GM18511 (cell line): ENCODE data around the gene DPP6.

Source experiments
- ATAC-seq: cut with Tn5 transposase; IDR thresholded peaks from one replicate; pipeline ENCODE4 v1.9.1; 2021; ENCODE audit warnings: mild to moderate bottlenecking, moderate library complexity; ENCODE audit not compliant: unreplicated experiment

Gene DPP6

GRCh38 chr7:154509192-154509591 is 457.0 kb downstream of the DPP6 start:
- ATAC-seq: no peak

DNA sequence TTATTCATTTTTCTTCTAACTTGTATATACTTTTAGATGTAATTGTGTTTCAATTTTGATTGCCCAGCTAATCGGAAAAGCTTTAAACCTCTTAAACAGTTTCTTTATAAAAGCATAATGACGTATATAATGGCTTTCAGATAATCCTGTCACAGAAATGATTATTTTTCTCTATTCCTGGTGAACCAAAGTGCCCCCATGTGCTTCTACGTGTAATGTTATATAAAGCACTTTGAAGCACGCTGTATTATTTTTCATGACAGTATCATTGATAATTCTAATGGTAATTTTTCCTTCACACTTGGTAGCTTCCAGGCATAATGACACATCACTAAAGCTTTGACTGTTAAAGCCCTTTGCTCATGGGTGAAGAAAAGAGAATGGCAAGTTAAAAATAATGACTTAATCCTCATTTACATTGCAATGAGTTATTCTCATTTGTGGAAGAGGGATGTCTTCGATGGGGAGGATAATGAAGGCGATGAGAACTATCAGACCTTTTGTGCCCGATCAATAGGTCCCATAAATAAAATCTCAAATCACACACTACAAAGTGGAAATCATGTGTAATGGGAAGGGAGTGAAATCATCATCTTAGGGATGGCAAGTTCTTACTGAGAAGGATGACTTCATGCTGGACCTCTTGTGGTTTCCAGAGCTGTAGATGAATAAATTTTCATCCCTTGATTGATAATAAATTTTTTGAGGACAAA is 460.1 kb downstream of the DPP6 start:
- ATAC-seq: no peak

DNA sequence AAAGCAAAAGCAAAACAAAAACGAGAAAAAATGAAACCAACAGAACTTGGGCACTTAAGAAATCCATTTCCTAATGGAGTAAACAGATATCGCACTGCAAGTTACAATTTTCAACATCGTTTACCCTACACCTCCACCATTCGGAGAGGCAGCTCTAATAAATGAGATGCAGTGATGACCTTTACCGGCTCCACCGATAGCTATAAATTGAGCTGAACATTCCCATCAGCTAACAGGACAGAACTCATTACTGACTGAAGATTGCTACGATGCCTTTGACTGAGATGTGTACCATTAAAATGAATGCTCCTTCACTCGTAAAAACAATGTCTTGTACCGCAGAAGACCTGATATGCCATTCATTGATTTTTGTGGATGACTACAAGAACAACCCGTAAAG is 465.6 kb downstream of the DPP6 start:
- no peak for ATAC-seq

- no peak for ATAC-seq
Measured at GRCh38 chr7:154519229-154519628, 467.0 kb downstream of the DPP6 start.

GRCh38 chr7:154530136-154530535 is 477.9 kb downstream of the DPP6 start:
- no peak for ATAC-seq

DNA sequence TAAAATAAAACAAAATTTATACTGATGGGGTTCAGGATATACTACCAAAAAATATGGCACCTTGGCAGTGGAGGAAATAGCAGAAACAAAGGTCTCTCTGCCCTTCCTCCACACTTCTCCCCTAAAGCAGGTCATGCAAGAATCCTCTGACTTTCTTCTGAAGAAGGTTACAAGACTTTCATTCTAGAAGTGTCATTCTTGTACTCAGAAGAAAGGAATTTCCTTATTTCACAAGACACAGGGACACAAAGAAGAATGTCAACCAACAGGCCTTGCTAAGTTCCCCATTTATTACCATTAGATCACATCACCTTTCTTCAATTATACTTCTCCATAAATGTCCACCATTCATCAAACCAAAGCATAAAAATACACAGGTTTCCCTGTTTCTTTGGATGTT is 480.6 kb downstream of the DPP6 start:
- ATAC-seq: no peak

DNA sequence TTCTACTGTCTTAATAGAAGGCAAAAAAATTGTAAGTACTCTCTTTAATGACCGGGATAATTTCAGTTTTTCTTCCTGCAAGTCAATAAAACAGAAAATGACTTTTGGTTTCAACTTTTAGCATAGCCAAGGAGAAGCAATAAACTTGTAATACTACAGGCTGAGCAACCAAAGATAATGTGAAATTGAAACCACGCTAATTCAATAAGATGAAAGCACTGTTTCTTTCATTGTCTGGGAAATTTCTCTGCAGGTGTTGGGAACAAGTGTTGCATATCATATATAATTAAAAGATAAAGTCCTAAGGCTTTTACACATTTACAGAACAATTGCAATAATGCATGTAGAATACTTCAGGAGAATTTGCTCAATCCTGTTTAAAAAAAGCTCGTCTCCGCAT is 488.4 kb downstream of the DPP6 start:
- no peak for ATAC-seq

DNA sequence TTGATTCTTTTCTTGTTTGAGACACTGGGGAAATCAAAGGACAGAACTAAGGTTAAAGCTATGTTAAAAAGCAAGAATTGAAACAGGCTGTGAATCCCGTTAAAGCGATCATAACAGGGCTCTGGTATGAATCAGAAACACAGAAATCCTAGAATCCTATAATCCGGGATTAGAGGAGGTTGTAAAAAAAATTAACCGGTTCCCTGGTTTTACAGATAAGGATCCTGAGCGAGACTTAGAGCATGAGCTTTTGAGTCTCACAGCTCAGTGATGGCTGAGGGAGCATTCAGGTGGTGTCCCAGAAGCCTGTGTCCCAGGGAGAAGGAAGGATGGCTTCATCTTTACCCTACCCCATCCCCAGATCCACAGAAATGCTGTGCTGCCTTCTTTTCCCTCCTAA is 489.4 kb downstream of the DPP6 start:
- no peak for ATAC-seq

DNA sequence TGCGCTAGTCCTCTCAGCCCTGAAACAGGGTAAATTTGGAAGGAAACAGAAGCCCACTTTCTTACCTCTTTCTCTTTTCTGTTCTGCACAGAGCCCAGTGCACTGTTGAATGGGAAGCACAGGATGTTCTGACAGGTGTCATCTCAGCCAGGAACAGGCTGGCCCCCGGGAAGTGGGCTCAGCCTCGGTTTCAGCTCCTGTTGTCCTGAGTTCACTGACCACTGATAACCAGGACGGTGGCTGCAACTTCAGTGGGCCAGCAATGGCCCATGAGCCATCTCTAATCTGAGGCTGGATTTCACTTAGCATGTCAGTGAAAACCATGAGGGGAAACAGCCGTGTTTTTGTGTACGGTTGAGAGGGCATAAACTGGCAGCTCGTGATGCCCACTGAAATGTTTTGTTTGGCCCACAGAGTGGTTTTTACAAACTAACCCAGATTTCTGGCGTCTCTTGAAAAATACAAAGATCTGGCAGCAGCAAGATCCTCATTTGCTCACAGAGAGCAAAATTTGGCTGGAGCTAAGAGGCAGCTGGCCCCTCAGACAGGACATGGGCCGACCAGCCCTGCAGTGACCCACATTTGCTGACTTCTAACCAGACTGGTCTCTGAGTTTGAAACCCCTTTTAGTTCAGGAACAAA is 494.9 kb downstream of the DPP6 start:
- no peak for ATAC-seq

DNA sequence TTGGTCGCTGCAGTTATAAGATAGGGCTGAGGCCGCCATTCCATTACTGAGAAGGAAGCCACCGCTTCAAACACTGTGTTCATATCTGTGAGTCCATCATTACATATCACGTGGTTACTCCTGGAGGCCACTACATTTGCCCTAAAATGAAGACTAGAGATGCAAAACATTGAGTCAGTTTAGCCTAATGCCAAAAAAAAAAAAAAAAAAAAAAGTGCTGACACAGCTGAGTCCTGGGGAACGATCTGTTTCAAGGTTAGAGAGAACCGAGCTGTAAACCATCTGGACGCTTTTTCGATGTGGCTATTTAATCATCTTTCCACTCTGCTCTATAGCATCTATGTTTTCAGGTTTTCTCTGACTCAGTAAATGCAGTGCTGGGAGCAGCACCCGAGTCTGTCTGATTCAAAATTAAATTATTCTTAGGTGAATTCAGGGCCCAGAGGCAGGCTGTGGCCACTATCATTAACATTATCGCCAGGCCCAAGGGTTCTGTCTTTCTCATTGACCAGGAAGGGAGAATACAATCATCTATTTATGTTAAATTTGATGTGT is 501.6 kb downstream of the DPP6 start:
- ATAC-seq: no peak

DNA sequence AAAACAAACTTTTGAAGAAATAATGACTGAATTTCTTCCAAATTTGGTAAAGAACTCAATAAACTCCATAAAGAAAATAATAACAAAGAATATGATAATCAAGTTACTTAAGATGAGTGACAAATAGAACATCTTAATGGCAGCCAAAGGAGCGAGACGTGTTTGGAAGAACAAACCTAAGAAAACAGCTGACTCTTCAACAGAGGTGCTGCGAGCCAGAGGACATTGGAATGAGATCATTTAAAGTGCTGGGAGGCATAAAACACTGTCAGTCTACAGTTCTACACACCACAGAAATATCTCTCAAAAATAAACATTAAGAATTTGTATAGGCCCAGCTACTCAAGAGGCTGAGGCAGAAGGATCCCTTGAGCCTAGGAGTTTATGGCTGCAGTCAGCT is 507.3 kb downstream of the DPP6 start:
- no peak for ATAC-seq

DNA sequence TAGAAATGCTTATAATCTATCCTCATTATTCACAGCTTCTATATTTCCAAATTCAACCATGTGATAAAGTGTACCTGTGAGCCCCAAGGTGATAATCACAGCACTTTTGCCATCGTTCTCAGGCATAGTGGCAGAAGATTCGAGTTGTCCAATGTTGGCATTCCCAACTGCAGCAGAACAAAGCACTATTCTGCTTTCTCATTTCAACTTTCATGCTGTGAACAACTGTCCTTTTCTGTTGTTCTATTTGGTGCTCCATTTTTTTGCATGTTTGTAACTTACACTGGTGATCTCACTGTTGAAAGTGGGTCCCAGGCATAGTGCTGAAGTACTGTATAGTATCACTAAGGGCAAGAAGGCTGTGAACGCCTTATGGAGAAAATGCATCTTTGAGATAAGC is 512.5 kb downstream of the DPP6 start:
- no peak for ATAC-seq

DNA sequence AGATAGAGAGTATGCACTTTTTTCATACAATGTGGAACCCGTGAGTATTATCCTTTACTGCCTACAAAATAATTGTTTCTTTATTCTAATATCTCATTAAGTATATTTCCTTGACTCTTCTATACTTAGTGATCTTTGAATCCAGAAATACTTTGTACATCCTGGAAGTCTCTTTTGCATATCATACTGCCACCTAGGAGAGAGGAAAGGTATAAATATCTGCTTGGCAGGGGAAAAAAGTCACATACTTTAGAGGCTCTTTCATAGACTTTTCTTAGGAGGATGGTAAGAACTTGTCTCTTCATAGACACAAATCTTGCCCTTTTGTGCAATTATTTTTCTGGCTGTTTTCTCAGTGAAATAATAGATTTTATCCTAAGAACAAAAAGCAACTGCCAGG is 514.7 kb downstream of the DPP6 start:
- no peak for ATAC-seq

- ATAC-seq: no peak
Measured at GRCh38 chr7:154568346-154568745, 516.1 kb downstream of the DPP6 start.

GRCh38 chr7:154569916-154570315 is 517.7 kb downstream of the DPP6 start:
- ATAC-seq: no peak

GRCh38 chr7:154571772-154572171 is 519.6 kb downstream of the DPP6 start:
- no peak for ATAC-seq

- no peak for ATAC-seq
Measured at GRCh38 chr7:154574235-154574634, 522.0 kb downstream of the DPP6 start.

- ATAC-seq: no peak
Measured at GRCh38 chr7:154575497-154575896, 523.3 kb downstream of the DPP6 start.

DNA sequence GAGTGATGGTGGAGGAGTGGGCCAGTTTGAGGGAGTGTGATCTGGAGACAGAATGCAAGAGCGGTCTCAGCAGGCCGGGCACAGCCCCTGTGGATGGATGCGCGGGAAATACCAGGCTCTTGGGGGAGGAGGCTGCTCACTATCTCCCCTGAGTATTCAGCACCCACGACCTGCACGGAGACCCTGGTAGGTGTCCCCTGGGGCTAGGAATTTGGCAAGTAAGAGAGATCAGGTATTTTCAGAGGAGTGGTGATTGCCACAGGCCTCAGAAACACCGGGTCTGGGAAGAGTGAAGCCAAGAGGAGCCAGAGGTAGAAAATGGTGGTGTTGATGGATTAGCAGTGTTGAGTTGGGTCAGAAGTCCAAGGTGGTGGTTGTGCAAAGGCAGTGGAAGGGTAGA is 524.4 kb downstream of the DPP6 start:
- no peak for ATAC-seq

GRCh38 chr7:154577141-154577873 is 525.1 kb downstream of the DPP6 start:
- no peak for ATAC-seq

- no peak for ATAC-seq
Measured at GRCh38 chr7:154578336-154578735, 526.1 kb downstream of the DPP6 start.

DNA sequence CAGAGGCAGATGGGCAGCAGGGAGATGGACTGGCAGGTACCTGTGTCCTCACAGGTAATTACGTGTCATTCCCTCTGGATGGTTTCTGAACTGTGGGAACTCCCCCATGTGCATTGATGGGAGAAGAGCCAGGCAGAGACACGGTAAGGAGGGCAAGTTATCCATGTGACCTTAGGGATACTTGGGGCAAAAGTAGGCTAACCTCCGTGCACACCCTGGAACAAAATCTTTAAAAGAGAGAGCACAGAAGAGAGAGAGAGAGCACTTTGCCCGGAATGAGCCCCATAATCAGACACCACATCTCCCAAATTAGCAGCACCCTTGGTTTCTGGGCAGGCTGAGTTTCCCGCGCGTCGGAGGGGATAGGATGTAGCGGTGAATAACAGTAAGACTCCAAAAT is 527.5 kb downstream of the DPP6 start:
- ATAC-seq: no peak
